ENCODE measurements around the gene ZBTB7A.

The ZBTB7A gene

GRCh38 chr19:4068047-4068966, 1.6 kb upstream of the ZBTB7A start:
- DNase-seq (ENCODE audit: low spot score) (no peak), ATAC-seq (ENCODE audit: low read depth) (no peak)
- H3K27me3 ChIP-seq (ENCODE audit: insufficient read depth, poor library complexity, severe bottlenecking): no peaks in the 10 kb centered on the region
- H3K4me1 ChIP-seq (ENCODE audit: insufficient read depth, poor library complexity, severe bottlenecking): no peaks in the 10 kb centered on the region
- no peak overlapping the region for H3K27ac ChIP-seq (ENCODE audit: poor library complexity, severe bottlenecking)
- peaks cover 6% of the 10 kb centered on the region for H3K36me3 ChIP-seq (ENCODE audit: low read depth)
- no peak for TF ChIP-seq CTCF (IDR thresholded peaks at IDR 0.05; ENCODE audit: poor library complexity, severe bottlenecking)
- peak overlapping the region; percentile 98 for H3K4me3 ChIP-seq (ENCODE audit: severe bottlenecking)
- no peaks in the 10 kb centered on the region for H3K9me3 ChIP-seq (ENCODE audit: severe bottlenecking)

- no peaks in the 10 kb centered on the region for H3K4me1 ChIP-seq (ENCODE audit: insufficient read depth, poor library complexity, severe bottlenecking)
- peak overlapping the region; percentile 90 for H3K27ac ChIP-seq (ENCODE audit: poor library complexity, severe bottlenecking)
- ATAC-seq (ENCODE audit: low read depth): no peak
- no peak for DNase-seq (ENCODE audit: low spot score)
- H3K27me3 ChIP-seq (ENCODE audit: insufficient read depth, poor library complexity, severe bottlenecking): no peaks in the 10 kb centered on the region
- no peaks in the 10 kb centered on the region for H3K9me3 ChIP-seq (ENCODE audit: severe bottlenecking)
- peak overlapping the region; percentile 98 for H3K4me3 ChIP-seq (ENCODE audit: severe bottlenecking)
- peaks cover 11% of the 10 kb centered on the region for H3K36me3 ChIP-seq (ENCODE audit: low read depth)
- no peak for TF ChIP-seq CTCF (IDR thresholded peaks at IDR 0.05; ENCODE audit: poor library complexity, severe bottlenecking)
Observed at GRCh38 chr19:4067396-4068046, 822 bp upstream of the ZBTB7A start.

- Histone ChIP-seq H3K27ac (ENCODE audit: poor library complexity, severe bottlenecking) (peak overlapping the region; percentile 90), H3K4me1 (ENCODE audit: insufficient read depth, poor library complexity, severe bottlenecking) (no peaks in the 10 kb centered on the region), H3K36me3 (ENCODE audit: low read depth) (peaks cover 11% of the 10 kb centered on the region), H3K27me3 (ENCODE audit: insufficient read depth, poor library complexity, severe bottlenecking) (no peaks in the 10 kb centered on the region), H3K4me3 (ENCODE audit: severe bottlenecking) (peak overlapping the region; percentile 98), H3K9me3 (ENCODE audit: severe bottlenecking) (no peaks in the 10 kb centered on the region)
- no peak for TF ChIP-seq CTCF (IDR thresholded peaks at IDR 0.05; ENCODE audit: poor library complexity, severe bottlenecking)
- ATAC-seq (ENCODE audit: low read depth) (no peak), DNase-seq (ENCODE audit: low spot score) (peak; percentile 59)
Observed at GRCh38 chr19:4066176-4066606, 508 bp downstream of the ZBTB7A start.

GRCh38 chr19:4065430-4066175, 1.1 kb downstream of the ZBTB7A start:
- Histone ChIP-seq H3K4me3 (ENCODE audit: severe bottlenecking) (peak overlapping the region; percentile 98), H3K36me3 (ENCODE audit: low read depth) (peaks cover 11% of the 10 kb centered on the region), H3K27ac (ENCODE audit: poor library complexity, severe bottlenecking) (peak overlapping the region; percentile 90), H3K4me1 (ENCODE audit: insufficient read depth, poor library complexity, severe bottlenecking) (no peaks in the 10 kb centered on the region), H3K9me3 (ENCODE audit: severe bottlenecking) (no peaks in the 10 kb centered on the region), H3K27me3 (ENCODE audit: insufficient read depth, poor library complexity, severe bottlenecking) (no peaks in the 10 kb centered on the region)
- DNase-seq (ENCODE audit: low spot score) (peak; percentile 94), ATAC-seq (ENCODE audit: low read depth) (peak; percentile 73)
- no peak for TF ChIP-seq CTCF (IDR thresholded peaks at IDR 0.05; ENCODE audit: poor library complexity, severe bottlenecking)

Measured in RWPE2 (cell line).